ENCODE data around the gene WNT3. TPM values are rescaled to one million over a fixed set of nuclear protein-coding genes. Genes with fewer than 3 reads are reported as not detected.

The WNT3 gene
- total and polyA plus RNA-seq, 2 of the 8 experiments (the other 6 are each of a cell fraction or from before 2014, with no cell fraction given), result 0.56 to 2.0 TPM

DNA sequence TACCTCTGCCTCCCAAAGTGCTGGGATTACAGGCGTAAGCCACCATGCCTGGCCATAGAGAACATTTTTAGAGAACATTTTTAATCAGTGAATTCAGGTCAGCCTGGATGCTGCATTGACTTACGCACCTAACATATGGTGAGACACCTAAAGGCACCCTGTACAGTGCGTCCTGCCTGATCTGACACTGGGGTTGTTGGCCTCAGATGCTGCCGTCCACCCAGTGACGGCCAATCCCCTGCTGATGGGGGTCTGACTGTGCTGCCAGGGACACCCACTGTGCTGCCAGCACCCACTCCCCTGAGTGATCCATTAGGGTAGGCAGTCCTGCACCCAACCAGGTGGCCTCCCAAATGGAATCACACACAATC lies 38.5 kb downstream of the WNT3 start:
- H3K4me3 ChIP-seq (ENCODE audit: extremely low read depth in 1 of 4, insufficient read depth in 2 of 4, low read depth in 3 of 4, low read length in 4 of 4), result no peak overlapping the region
- no peak overlapping the region for H2AFZ ChIP-seq (ENCODE audit: low read length)
- H3K27me3 ChIP-seq (replicated peaks in 1 of 4; ENCODE audit: control insufficient read depth in 3 of 4, extremely low read depth in 1 of 4, insufficient read depth in 3 of 4, low read length in 3 of 4), result peaks cover 11 to 50% (median 40%) of the 10 kb centered on the region in 4 experiments
- H4K20me1 ChIP-seq (replicated peaks in 1 of 2; ENCODE audit: control insufficient read depth in 1 of 2, insufficient read depth in 2 of 2, low read length in 2 of 2), result peaks cover 0 to 6% of the 10 kb centered on the region in 2 experiments
- POLR2A ChIA-PET (ENCODE audit: partially characterized antibody), result no interaction called here
- no peak overlapping the region for H2BK120ac ChIP-seq (replicated peaks; ENCODE audit: low read depth, low read length)
- H2BK12ac ChIP-seq (ENCODE audit: low read depth, low read length), result no peak overlapping the region
- H2AK5ac ChIP-seq (ENCODE audit: low read depth, low read length), result no peak overlapping the region
- H3K4me1 ChIP-seq (replicated peaks in 1 of 4; ENCODE audit: control insufficient read depth in 3 of 4, insufficient read depth in 4 of 4, low read length in 3 of 4), result no peaks in the 10 kb centered on the region; a peak in 2 of 7 replicates
- no peaks in the 10 kb centered on the region; a peak in 1 of 4 replicates for H3K9me3 ChIP-seq (ENCODE audit: insufficient read depth in 2 of 2, low read depth in 1 of 2, low read length in 1 of 2)
- H3K79me1 ChIP-seq (ENCODE audit: low read depth, low read length), result no peaks in the 10 kb centered on the region
- CTCF ChIA-PET (ENCODE audit: partially characterized antibody), result interaction anchor here (10.7 kb wide), 1 partner anchor 54 kb away, joined by 81 read pairs; no protein-coding TSS in a partner anchor
- no peak overlapping the region for H4K91ac ChIP-seq (replicated peaks; ENCODE audit: insufficient read length, low read length)
- H3K27ac ChIP-seq (ENCODE audit: low read depth, low read length), result no peak overlapping the region
- no peaks in the 10 kb centered on the region for H3K79me2 ChIP-seq (ENCODE audit: control insufficient read depth in 1 of 2, insufficient read depth in 2 of 2, low read length in 2 of 2)
- FAIRE-seq (no peak), DNase-seq (ENCODE audit: low read depth in 1 of 2, low spot score in 2 of 2) (no peak)
- no peak overlapping the region for H3K56ac ChIP-seq (replicated peaks; ENCODE audit: insufficient read length, low read depth, low read length)
- no peak overlapping the region for H2BK15ac ChIP-seq (ENCODE audit: low read length)
- no peaks in the 10 kb centered on the region for H3K36me3 ChIP-seq (ENCODE audit: control insufficient read depth in 2 of 4, insufficient read depth in 4 of 4, low read length in 3 of 4)
- no peak overlapping the region for H3K4ac ChIP-seq (replicated peaks; ENCODE audit: insufficient read length, low read depth, low read length)
- no peak overlapping the region for H2BK20ac ChIP-seq (ENCODE audit: low read length)
- H4K5ac ChIP-seq (ENCODE audit: insufficient read length, low read depth, low read length), result no peak overlapping the region
- H3K23ac ChIP-seq (ENCODE audit: insufficient read length), result no peak overlapping the region
- H3K14ac ChIP-seq (ENCODE audit: insufficient read length), result no peak overlapping the region
- no peaks in the 10 kb centered on the region for H3K23me2 ChIP-seq (ENCODE audit: low read depth, low read length)
- H4K8ac ChIP-seq (ENCODE audit: extremely low read depth, insufficient read depth, low read length), result no peak overlapping the region
- 83% methylated on average over 5 of the region's 5 CpGs; no CpG with 5 or more reads in 1 of the 2 experiments for WGBS, 2 experiments (ENCODE audit: extremely low coverage in 1 of 2, insufficient coverage in 1 of 2, insufficient read length in 1 of 2, insufficient replicate concordance in 2 of 2, low coverage in 1 of 2, low lambda C conversion rate in 2 of 2, missing lambda C conversion rate in 1 of 2)
- H3K18ac ChIP-seq (ENCODE audit: extremely low read depth, low read length), result no peak overlapping the region
- H3K4me2 ChIP-seq (ENCODE audit: insufficient read depth in 1 of 2, low read depth in 2 of 2, low read length in 2 of 2), result no peak overlapping the region
- H2BK5ac ChIP-seq (ENCODE audit: low read depth, low read length), result no peak overlapping the region
- H3K9ac ChIP-seq (replicated peaks in 1 of 4; ENCODE audit: extremely low read depth in 1 of 4, low read depth in 3 of 4, low read length in 3 of 4), result no peak overlapping the region
- no peak for TF ChIP-seq SUZ12 (IDR thresholded peaks at IDR 0.05; ENCODE audit: low read length)
- no peak for TF ChIP-seq SRF (IDR thresholded peaks at IDR 0.05; ENCODE audit: low read depth, low read length)
- TF ChIP-seq NRF1 (IDR thresholded peaks at IDR 0.05; ENCODE audit: low read depth, low read length), result no peak
- no peak for TF ChIP-seq TAF7 (optimal IDR thresholded peaks at IDR 0.05; ENCODE audit: borderline replicate concordance, low read depth, low read length)
- TF ChIP-seq EGR1 (IDR thresholded peaks at IDR 0.05; ENCODE audit: borderline replicate concordance, low read depth, low read length), result no peak
- TF ChIP-seq TBP (IDR thresholded peaks at IDR 0.05; ENCODE audit: low read depth, low read length), result no peak
- no peak for TF ChIP-seq ASH2L (IDR thresholded peaks at IDR 0.05; ENCODE audit: low read length)
- no peak for TF ChIP-seq CEBPB (IDR thresholded peaks at IDR 0.05; ENCODE audit: low read depth, low read length)
- TF ChIP-seq BCL11A (IDR thresholded peaks at IDR 0.05; ENCODE audit: low read depth in 2 of 2, low read length in 2 of 2), result no peak
- TF ChIP-seq, protein P1, sequence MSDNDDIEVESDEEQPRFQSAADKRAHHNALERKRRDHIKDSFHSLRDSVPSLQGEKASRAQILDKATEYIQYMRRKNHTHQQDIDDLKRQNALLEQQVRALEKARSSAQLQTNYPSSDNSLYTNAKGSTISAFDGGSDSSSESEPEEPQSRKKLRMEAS (IDR thresholded peaks at IDR 0.05), result no peak
- no peak for TF ChIP-seq POLR2AphosphoS5 (IDR thresholded peaks at IDR 0.05; ENCODE audit: low read depth, low read length)
- TF ChIP-seq SIN3A (conservative IDR thresholded peaks at IDR 0.05 in 1 of 2, IDR thresholded peaks at IDR 0.05 in 1 of 2; ENCODE audit: low read depth in 1 of 2, low read length in 2 of 2), result no peak
- no peak for TF ChIP-seq RBBP5 (IDR thresholded peaks at IDR 0.05; ENCODE audit: borderline replicate concordance, low read depth, low read length)
- TF ChIP-seq RNF2 (IDR thresholded peaks at IDR 0.05; ENCODE audit: borderline replicate concordance, low read depth, low read length, missing control alignments, poor library complexity, severe bottlenecking), result no peak
- TF ChIP-seq PHF8 (conservative IDR thresholded peaks at IDR 0.05; ENCODE audit: low read depth, low read length), result no peak

All from H1 (cell line).